ENCODE results near the gene WDR38.

The WDR38 gene

GRCh38 chr9:124855944-124856765, 2.9 kb downstream of the WDR38 start:
- DNase-seq (ENCODE audit: low spot score), result no peak

GRCh38 chr9:124857533-124858162, 4.4 kb downstream of the WDR38 start:
- DNase-seq (ENCODE audit: low spot score), result no peak
- TF ChIP-seq CTCF (IDR thresholded peaks at IDR 0.05; ENCODE audit: extremely low read depth, missing control alignments), result no peak

More at GRCh38 chr9:124855944-124856765, 2.9 kb downstream of the WDR38 start:
- peak; percentile 19 for TF ChIP-seq CTCF (IDR thresholded peaks at IDR 0.05; ENCODE audit: extremely low read depth, missing control alignments)

- TF ChIP-seq CTCF (IDR thresholded peaks at IDR 0.05; ENCODE audit: extremely low read depth, missing control alignments), result no peak
These were observed 5.2 kb downstream of the WDR38 start for GRCh38 chr9:124858330-124859046.

GRCh38 chr9:124859803-124860581, 6.7 kb downstream of the WDR38 start:
- no peak for TF ChIP-seq CTCF (IDR thresholded peaks at IDR 0.05; ENCODE audit: extremely low read depth, missing control alignments)
- no peak for DNase-seq (ENCODE audit: low spot score)

More at GRCh38 chr9:124858330-124859046, 5.2 kb downstream of the WDR38 start:
- DNase-seq (ENCODE audit: low spot score), result no peak

- DNase-seq (ENCODE audit: low spot score), result no peak
- no peak for TF ChIP-seq CTCF (IDR thresholded peaks at IDR 0.05; ENCODE audit: extremely low read depth, missing control alignments)
These were observed 7.5 kb downstream of the WDR38 start for GRCh38 chr9:124860582-124861341.

- DNase-seq (ENCODE audit: low spot score), result peak; percentile 99
- no peak for TF ChIP-seq CTCF (IDR thresholded peaks at IDR 0.05; ENCODE audit: extremely low read depth, missing control alignments)
These were observed 8.3 kb downstream of the WDR38 start, which contains the start of the genes ARPC5L and RPL35 for GRCh38 chr9:124861342-124862229. Gene ARPC5L (plus strand): TSS chr9:124862130. CDS start chr9:124869291, 7,161 bp downstream. Gene RPL35 (minus strand): TSS chr9:124861957. CDS start chr9:124861912, 45 bp downstream.
